ENCODE measurements around the gene ATP10A. TPM values are rescaled to one million over a fixed set of nuclear protein-coding genes. Genes with fewer than 3 reads are reported as not detected.
A peak's percentile ranks its signal among the peaks of the same experiment; 100 is the strongest.

The ATP10A gene
- total and polyA plus RNA-seq, 2 of the 8 experiments (the other 6 are each of a cell fraction or from before 2014, with no cell fraction given), result 2.0 to 2.8 TPM

DNA sequence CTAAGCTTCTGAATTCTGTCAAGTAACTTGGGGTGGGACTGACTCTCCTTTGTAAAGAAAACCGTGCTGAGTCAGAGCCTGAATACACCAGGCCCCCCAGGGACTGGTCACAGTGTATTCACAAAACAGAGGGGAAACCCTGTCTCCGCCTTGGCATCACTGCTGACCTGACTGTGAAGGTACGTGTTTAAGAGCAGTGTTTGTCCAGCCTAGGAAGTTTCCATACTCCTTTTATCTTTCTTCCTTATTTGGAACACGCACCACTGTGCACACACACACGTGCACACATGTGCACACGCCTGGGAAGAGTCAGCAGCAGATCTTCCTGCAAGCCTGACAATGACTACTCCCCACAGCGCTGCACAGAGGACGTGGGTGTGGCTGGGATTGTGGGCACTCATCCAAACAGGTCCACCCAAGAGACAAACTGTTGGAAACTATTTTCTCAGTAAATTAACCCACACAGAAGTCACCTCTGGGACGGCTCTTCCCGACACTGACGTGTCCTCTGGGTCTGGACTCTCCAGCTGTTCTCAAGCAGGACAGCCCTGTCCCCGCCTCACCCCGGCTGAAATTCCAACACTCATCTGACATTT is 87.7 kb downstream of the ATP10A start:
- no peak overlapping the region for H3K14ac ChIP-seq (ENCODE audit: insufficient read length)
- H3K4me1 ChIP-seq (replicated peaks in 1 of 4; ENCODE audit: control insufficient read depth in 3 of 4, insufficient read depth in 4 of 4, low read length in 3 of 4), result peaks cover 0 to 8% (median 6%) of the 10 kb centered on the region in 4 experiments; a peak in 4 of 7 replicates
- H3K27ac ChIP-seq (ENCODE audit: low read depth, low read length), result no peak overlapping the region
- no peak overlapping the region for H2BK12ac ChIP-seq (ENCODE audit: low read depth, low read length)
- H3K56ac ChIP-seq (replicated peaks; ENCODE audit: insufficient read length, low read depth, low read length), result no peak overlapping the region
- no peak overlapping the region for H2AFZ ChIP-seq (ENCODE audit: low read length)
- no peaks in the 10 kb centered on the region for H3K79me1 ChIP-seq (ENCODE audit: low read depth, low read length)
- H3K4me2 ChIP-seq (ENCODE audit: insufficient read depth in 1 of 2, low read depth in 2 of 2, low read length in 2 of 2), result peak overlapping the region; percentile 21 to 31; a peak in 1 of 4 replicates
- H3K9me3 ChIP-seq (ENCODE audit: insufficient read depth in 2 of 2, low read depth in 1 of 2, low read length in 1 of 2), result no peaks in the 10 kb centered on the region
- H2BK120ac ChIP-seq (replicated peaks; ENCODE audit: low read depth, low read length), result no peak overlapping the region
- FAIRE-seq, result peak; percentile 45
- H3K4ac ChIP-seq (replicated peaks; ENCODE audit: insufficient read length, low read depth, low read length), result no peak overlapping the region
- H3K79me2 ChIP-seq (ENCODE audit: control insufficient read depth in 1 of 2, insufficient read depth in 2 of 2, low read length in 2 of 2), result no peaks in the 10 kb centered on the region
- H3K4me3 ChIP-seq (ENCODE audit: extremely low read depth in 1 of 4, insufficient read depth in 2 of 4, low read depth in 3 of 4, low read length in 4 of 4), result no peak overlapping the region
- H4K5ac ChIP-seq (ENCODE audit: insufficient read length, low read depth, low read length), result no peak overlapping the region
- no peak overlapping the region for H3K23ac ChIP-seq (ENCODE audit: insufficient read length)
- no peak overlapping the region for H3K18ac ChIP-seq (ENCODE audit: extremely low read depth, low read length)
- no peak overlapping the region for H2BK15ac ChIP-seq (ENCODE audit: low read length)
- H4K91ac ChIP-seq (replicated peaks; ENCODE audit: insufficient read length, low read length), result no peak overlapping the region
- DNase-seq (ENCODE audit: low read depth in 1 of 2, low spot score in 2 of 2), result peak in 1 of 2 experiments; percentile 39
- no peaks in the 10 kb centered on the region for H3K27me3 ChIP-seq (replicated peaks in 1 of 4; ENCODE audit: control insufficient read depth in 3 of 4, extremely low read depth in 1 of 4, insufficient read depth in 3 of 4, low read length in 3 of 4)
- ChIA-PET POLR2A (ENCODE audit: partially characterized antibody) (no interaction called here), CTCF (ENCODE audit: partially characterized antibody) (interaction anchor here (0.6 to 1.0 kb wide), 2 partner anchors 8 to 35 kb away, joined by 3 to 6 read pairs; no protein-coding TSS in a partner anchor)
- 78% methylated on average over 13 of the region's 13 CpGs; no CpG with 5 or more reads in 1 of the 2 experiments for WGBS, 2 experiments (ENCODE audit: extremely low coverage in 1 of 2, insufficient coverage in 1 of 2, insufficient read length in 1 of 2, insufficient replicate concordance in 2 of 2, low coverage in 1 of 2, low lambda C conversion rate in 2 of 2, missing lambda C conversion rate in 1 of 2)
- TF ChIP-seq NRF1 (IDR thresholded peaks at IDR 0.05; ENCODE audit: low read depth, low read length) (no peak), TEAD4 (IDR thresholded peaks at IDR 0.05; ENCODE audit: low read depth, low read length) (no peak), MAFK (IDR thresholded peaks at IDR 0.05; ENCODE audit: low read depth, low read length) (peak; percentile 59; the same call in 1 of the 2 replicates), CBX5 (IDR thresholded peaks at IDR 0.05; ENCODE audit: low read depth, low read length) (no peak), BACH1 (IDR thresholded peaks at IDR 0.05; ENCODE audit: low read length) (peak; percentile 67), HDAC2 (IDR thresholded peaks at IDR 0.05; ENCODE audit: borderline replicate concordance in 1 of 2, low read depth in 2 of 2, low read length in 2 of 2) (no peak), MAX (IDR thresholded peaks at IDR 0.05) (no peak), RNF2 (IDR thresholded peaks at IDR 0.05; ENCODE audit: borderline replicate concordance, low read depth, low read length, missing control alignments, poor library complexity, severe bottlenecking) (no peak)
- no peaks in the 10 kb centered on the region for H4K20me1 ChIP-seq (replicated peaks in 1 of 2; ENCODE audit: control insufficient read depth in 1 of 2, insufficient read depth in 2 of 2, low read length in 2 of 2)
- 0 out of 2 replicates have a peak, but pooled peaks cover 2% of the 10 kb centered on the region for H3K23me2 ChIP-seq (ENCODE audit: low read depth, low read length)
- H4K8ac ChIP-seq (ENCODE audit: extremely low read depth, insufficient read depth, low read length), result no peak overlapping the region
- no peak overlapping the region for H3K9ac ChIP-seq (replicated peaks in 1 of 4; ENCODE audit: extremely low read depth in 1 of 4, low read depth in 3 of 4, low read length in 3 of 4)
- H2BK20ac ChIP-seq (ENCODE audit: low read length), result no peak overlapping the region
- H2BK5ac ChIP-seq (ENCODE audit: low read depth, low read length), result no peak overlapping the region
- H3K36me3 ChIP-seq (ENCODE audit: control insufficient read depth in 2 of 4, insufficient read depth in 4 of 4, low read length in 3 of 4), result no peaks in the 10 kb centered on the region
- no peak overlapping the region for H2AK5ac ChIP-seq (ENCODE audit: low read depth, low read length)

All from H1 (cell line).